DND-41 (cell line): ENCODE data around the gene PRCC.

ENCODE experiments used
- ATAC-seq: fragments of 200-7000 bp; cut with Tn5 transposase; 3 replicates; pipeline ENCODE4 v1.9.1; 2021; ENCODE audit warnings: low read depth; ENCODE audit not compliant: insufficient read depth
- DNase-seq: peaks from one replicate; pipeline ENCODE4 v3.0.0-alpha.2; 2020
- H2AFZ ChIP-seq: 2 replicates; pipeline ENCODE4 v1.6.0; 2012; ENCODE audit warnings: low read depth, low read length
- H3K27ac ChIP-seq: 2 replicates; pipeline ENCODE4 v1.5.1; 2012; ENCODE audit warnings: low read length, inconsistent platforms
- H3K27me3 ChIP-seq: fragments of 200-600 bp; sonication (generic); 2 replicates; pipeline ENCODE4 v1.6.0; 2012; ENCODE audit warnings: low read length, mild to moderate bottlenecking, inconsistent platforms; ENCODE audit not compliant: insufficient read depth, poor library complexity
- H3K36me3 ChIP-seq: 2 replicates; pipeline ENCODE4 v1.5.1; 2012; ENCODE audit warnings: low read length, inconsistent platforms; ENCODE audit not compliant: insufficient read depth
- H3K4me1 ChIP-seq: 2 replicates; pipeline ENCODE4 v1.5.1; 2012; ENCODE audit warnings: mild to moderate bottlenecking, low read length; ENCODE audit not compliant: insufficient read depth
- H3K4me2 ChIP-seq: 2 replicates; pipeline ENCODE4 v1.6.0; 2012; ENCODE audit warnings: mild to moderate bottlenecking, moderate library complexity, low read length, inconsistent platforms; ENCODE audit not compliant: insufficient read depth
- H3K4me3 ChIP-seq, 2 experiments: fragments of 200-600 bp in 1 of 2; shearing (Covaris generic) in 1 of 2; 2 replicates each; pipeline ENCODE4 v1.5.1; 2012 to 2016; ENCODE audit warnings: inconsistent platforms in 2 of 2, low read length in 2 of 2, mild to moderate bottlenecking in 2 of 2, low read depth in 1 of 2, moderate library complexity in 1 of 2
- H3K79me2 ChIP-seq: 2 replicates; pipeline ENCODE4 v1.6.0; 2012; ENCODE audit warnings: low read length, inconsistent platforms; ENCODE audit not compliant: insufficient read depth
- H3K9ac ChIP-seq: 2 replicates; pipeline ENCODE4 v1.6.0; 2012; ENCODE audit warnings: low read depth, mild to moderate bottlenecking, inconsistent platforms, low read length, moderate library complexity
- H3K9me3 ChIP-seq: 2 replicates; pipeline ENCODE4 v1.5.1; 2012; ENCODE audit warnings: low read length, moderate library complexity, mild to moderate bottlenecking, inconsistent platforms; ENCODE audit not compliant: insufficient read depth, severe bottlenecking
- H4K20me1 ChIP-seq: 2 replicates; pipeline ENCODE4 v1.6.0; 2012; ENCODE audit warnings: low read length; ENCODE audit not compliant: insufficient read depth
- CTCF ChIP-seq: IDR thresholded peaks from 2 replicates; pipeline ENCODE4 v1.5.1; 2012; ENCODE audit warnings: borderline replicate concordance, low read length, moderate library complexity, mild to moderate bottlenecking; ENCODE audit not compliant: poor library complexity, severe bottlenecking; ENCODE audit errors: extremely low read depth
- EZH2 ChIP-seq: IDR thresholded peaks from 3 replicates; pipeline ENCODE4 v1.6.1; 2012; ENCODE audit warnings: borderline replicate concordance, low read depth, mild to moderate bottlenecking, moderate library complexity, low read length, inconsistent platforms; ENCODE audit not compliant: severe bottlenecking

Gene PRCC

DNA sequence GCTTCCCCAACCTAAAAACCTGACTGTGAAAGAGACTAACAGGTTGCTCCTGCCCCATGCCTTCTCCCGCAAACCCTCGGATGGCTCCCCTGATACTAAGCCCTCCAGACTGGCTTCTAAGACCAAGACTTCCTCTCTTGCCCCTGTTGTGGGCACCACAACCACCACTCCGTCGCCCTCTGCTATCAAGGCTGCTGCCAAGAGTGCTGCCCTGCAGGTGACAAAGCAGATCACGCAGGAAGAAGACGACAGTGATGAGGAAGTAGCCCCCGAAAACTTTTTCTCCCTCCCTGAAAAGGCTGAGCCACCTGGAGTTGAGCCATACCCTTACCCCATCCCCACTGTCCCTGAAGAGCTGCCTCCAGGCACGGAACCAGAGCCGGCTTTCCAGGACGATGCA, 19.3 kb downstream of the PRCC start:
- Histone ChIP-seq H3K4me2 (no peak overlapping the region), H3K4me3 (no peak overlapping the region), H4K20me1 (peaks cover 22% of the 10 kb centered on the region), H3K79me2 (peaks cover 38% of the 10 kb centered on the region), H3K4me1 (no peaks in the 10 kb centered on the region), H3K27me3 (no peaks in the 10 kb centered on the region), H3K36me3 (peaks cover 88% of the 10 kb centered on the region), H2AFZ (no peak overlapping the region), H3K9ac (no peak overlapping the region), H3K9me3 (no peaks in the 10 kb centered on the region), H3K27ac (no peak overlapping the region)
- no peak for TF ChIP-seq CTCF
- TF ChIP-seq EZH2: no peak
- no peak for ATAC-seq
- no peak for DNase-seq

DNA sequence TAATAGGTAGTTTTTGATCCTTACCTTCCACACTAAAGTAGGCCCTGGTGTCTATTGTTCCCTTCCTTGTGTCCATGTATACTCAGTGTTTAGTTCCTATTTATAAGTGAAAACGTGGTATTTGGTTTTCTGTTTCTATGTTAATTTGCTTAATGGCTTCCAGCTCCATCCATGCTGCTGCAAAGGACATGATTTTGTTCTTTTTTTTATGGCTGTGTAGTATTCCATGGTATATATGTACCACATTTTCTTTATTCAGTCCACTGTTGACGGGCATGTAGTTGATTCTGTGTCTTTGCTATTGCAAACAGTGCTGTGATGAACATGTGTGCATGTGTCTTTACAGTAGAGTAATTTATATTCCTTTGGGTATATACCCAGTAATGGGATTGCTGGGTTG, 20.8 kb downstream of the PRCC start:
- H3K27me3 ChIP-seq: no peaks in the 10 kb centered on the region
- H3K9ac ChIP-seq: no peak overlapping the region
- no peak overlapping the region for H3K27ac ChIP-seq
- ATAC-seq (no peak), DNase-seq (no peak)
- H3K4me1 ChIP-seq: no peaks in the 10 kb centered on the region
- peaks cover 24% of the 10 kb centered on the region for H3K79me2 ChIP-seq
- no peak for TF ChIP-seq CTCF
- no peak for TF ChIP-seq EZH2
- no peak overlapping the region for H3K4me3 ChIP-seq
- peaks cover 89% of the 10 kb centered on the region for H3K36me3 ChIP-seq
- H3K9me3 ChIP-seq: no peaks in the 10 kb centered on the region
- peaks cover 10% of the 10 kb centered on the region for H4K20me1 ChIP-seq
- H2AFZ ChIP-seq: no peak overlapping the region
- H3K4me2 ChIP-seq: no peak overlapping the region

GRCh38 chr1:156789621-156790318, 22.4 kb downstream of the PRCC start:
- DNase-seq: no peak
- no peak for ATAC-seq
- H3K27ac ChIP-seq: no peak overlapping the region
- H3K4me2 ChIP-seq: no peak overlapping the region
- no peaks in the 10 kb centered on the region for H3K27me3 ChIP-seq
- no peak overlapping the region for H2AFZ ChIP-seq
- H3K4me3 ChIP-seq: no peak overlapping the region
- H3K9ac ChIP-seq: no peak overlapping the region
- H4K20me1 ChIP-seq: peaks cover 2% of the 10 kb centered on the region; the same call in 1 of the 2 replicates
- H3K36me3 ChIP-seq: peaks cover 93% of the 10 kb centered on the region
- TF ChIP-seq CTCF (no peak), EZH2 (no peak)
- no peaks in the 10 kb centered on the region for H3K4me1 ChIP-seq
- H3K79me2 ChIP-seq: peaks cover 14% of the 10 kb centered on the region; the same call in 1 of the 2 replicates
- no peaks in the 10 kb centered on the region for H3K9me3 ChIP-seq
